GM20000 (cell line): ENCODE data around the gene KCTD4.

Experiments
- DNase-seq: peaks from one replicate; pipeline ENCODE4 v3.0.0; 2012; ENCODE audit warnings: low spot score
- CTCF ChIP-seq: IDR thresholded peaks from 2 replicates; pipeline ENCODE4 v1.5.1; 2012; ENCODE audit warnings: mild to moderate bottlenecking, control low read depth; ENCODE audit errors: extremely low read depth, missing control alignments

KCTD4 gene

GRCh38 chr13:45238945-45239795, 38.3 kb upstream of the KCTD4 start:
- no peak for DNase-seq
- no peak for TF ChIP-seq CTCF

GRCh38 chr13:45232591-45232990, 31.7 kb upstream of the KCTD4 start:
- no peak for TF ChIP-seq CTCF
- DNase-seq = no peak

GRCh38 chr13:45231722-45232121, 30.9 kb upstream of the KCTD4 start:
- DNase-seq = peak; percentile 15
- TF ChIP-seq CTCF = no peak

- DNase-seq = no peak
- no peak for TF ChIP-seq CTCF
These were observed 30.5 kb upstream of the KCTD4 start for GRCh38 chr13:45231305-45231704.

- no peak for DNase-seq
- no peak for TF ChIP-seq CTCF
These were observed 28.3 kb upstream of the KCTD4 start for GRCh38 chr13:45229172-45229571.

GRCh38 chr13:45228002-45228401, 27.2 kb upstream of the KCTD4 start:
- no peak for TF ChIP-seq CTCF
- no peak for DNase-seq

- no peak for DNase-seq
- no peak for TF ChIP-seq CTCF
These were observed 25.2 kb upstream of the KCTD4 start for GRCh38 chr13:45226024-45226423.
